ENCODE results near the gene RPL36AL.

Gene RPL36AL

GRCh38 chr14:49614196-49614595, 6.2 kb downstream of the RPL36AL start:
- TF ChIP-seq, protein P1, sequence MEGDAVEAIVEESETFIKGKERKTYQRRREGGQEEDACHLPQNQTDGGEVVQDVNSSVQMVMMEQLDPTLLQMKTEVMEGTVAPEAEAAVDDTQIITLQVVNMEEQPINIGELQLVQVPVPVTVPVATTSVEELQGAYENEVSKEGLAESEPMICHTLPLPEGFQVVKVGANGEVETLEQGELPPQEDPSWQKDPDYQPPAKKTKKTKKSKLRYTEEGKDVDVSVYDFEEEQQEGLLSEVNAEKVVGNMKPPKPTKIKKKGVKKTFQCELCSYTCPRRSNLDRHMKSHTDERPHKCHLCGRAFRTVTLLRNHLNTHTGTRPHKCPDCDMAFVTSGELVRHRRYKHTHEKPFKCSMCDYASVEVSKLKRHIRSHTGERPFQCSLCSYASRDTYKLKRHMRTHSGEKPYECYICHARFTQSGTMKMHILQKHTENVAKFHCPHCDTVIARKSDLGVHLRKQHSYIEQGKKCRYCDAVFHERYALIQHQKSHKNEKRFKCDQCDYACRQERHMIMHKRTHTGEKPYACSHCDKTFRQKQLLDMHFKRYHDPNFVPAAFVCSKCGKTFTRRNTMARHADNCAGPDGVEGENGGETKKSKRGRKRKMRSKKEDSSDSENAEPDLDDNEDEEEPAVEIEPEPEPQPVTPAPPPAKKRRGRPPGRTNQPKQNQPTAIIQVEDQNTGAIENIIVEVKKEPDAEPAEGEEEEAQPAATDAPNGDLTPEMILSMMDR (IDR thresholded peaks at IDR 0.05; ENCODE audit: low read depth, low read length), result no peak
- DNase-seq (ENCODE audit: extremely low read depth, low read depth), result no peak

DNA sequence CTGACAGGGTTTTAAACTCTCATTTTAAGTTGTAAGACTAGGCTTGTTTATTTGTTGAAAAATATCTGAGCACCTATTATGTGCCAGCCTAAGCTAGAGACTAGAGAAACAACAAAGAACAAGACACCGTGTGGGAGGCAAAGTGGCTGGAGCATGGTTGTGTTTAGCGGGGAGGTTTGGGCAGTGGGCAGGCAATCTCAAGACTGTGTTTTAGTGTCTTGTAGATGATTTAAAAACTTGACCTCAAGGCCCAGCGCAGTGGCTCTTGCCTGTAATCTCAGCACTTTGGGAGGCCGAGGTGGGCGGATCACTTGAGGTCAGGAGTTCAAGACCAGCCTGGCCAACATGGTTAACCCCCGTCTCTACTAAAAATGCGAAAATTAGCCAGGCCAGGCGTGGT, 7.8 kb downstream of the RPL36AL start:
- DNase-seq (ENCODE audit: extremely low read depth, low read depth), result no peak
- TF ChIP-seq, protein P1 (IDR thresholded peaks at IDR 0.05; ENCODE audit: low read depth, low read length), result no peak

DNA sequence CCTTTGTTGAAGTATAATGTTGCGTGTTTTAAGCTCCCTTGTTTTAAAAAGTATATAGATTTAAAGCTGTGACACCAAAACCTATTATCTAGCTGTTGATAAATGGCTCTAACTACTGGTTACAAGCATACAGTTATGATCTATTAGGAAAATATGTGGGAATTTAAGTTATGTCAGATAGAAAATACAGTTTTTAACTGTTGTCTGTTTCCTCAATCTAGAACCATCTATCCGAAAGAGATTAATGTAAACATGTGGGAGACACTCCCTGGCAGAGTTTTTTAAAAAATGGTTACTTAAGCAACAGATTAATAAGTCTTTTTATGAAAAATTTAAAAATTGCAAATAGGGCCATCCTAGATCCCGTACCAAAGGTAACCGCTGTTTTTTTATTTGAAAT, 8.2 kb downstream of the RPL36AL start:
- TF ChIP-seq, protein P1 (IDR thresholded peaks at IDR 0.05; ENCODE audit: low read depth, low read length), result no peak

GRCh38 chr14:49607583-49607982, 12.8 kb downstream of the RPL36AL start:
- no peak for DNase-seq (ENCODE audit: extremely low read depth, low read depth)
- TF ChIP-seq, protein P1 (IDR thresholded peaks at IDR 0.05; ENCODE audit: low read depth, low read length), result no peak

More for the DNA sequence above, 8.2 kb downstream of the RPL36AL start:
- DNase-seq (ENCODE audit: extremely low read depth, low read depth), result no peak

- DNase-seq (ENCODE audit: extremely low read depth, low read depth), result no peak
- TF ChIP-seq, protein P1 (IDR thresholded peaks at IDR 0.05; ENCODE audit: low read depth, low read length), result no peak
These were observed 21.7 kb downstream of the RPL36AL start, which contains the start of gene LRR1 for GRCh38 chr14:49598485-49599300. LRR1 (plus strand) TSS chr14:49598940; CDS start chr14:49599021, 81 bp downstream.

- no peak for DNase-seq (ENCODE audit: extremely low read depth, low read depth)
These were observed 22.3 kb downstream of the RPL36AL start for GRCh38 chr14:49598189-49598484.

More at GRCh38 chr14:49598189-49598484, 22.3 kb downstream of the RPL36AL start:
- TF ChIP-seq, protein P1 (IDR thresholded peaks at IDR 0.05; ENCODE audit: low read depth, low read length), result no peak

Data from AG09319 (cell line).